IPS-18a (cell line): ENCODE measurements around the gene TMC2.

Experiments
- H3K27ac ChIP-seq: one replicate; pipeline ENCODE4 v1.5.1; 2013; ENCODE audit warnings: low read length
- H3K27me3 ChIP-seq: one replicate; pipeline ENCODE4 v1.6.1; 2013; ENCODE audit warnings: mild to moderate bottlenecking, low read length; ENCODE audit not compliant: control insufficient read depth, insufficient read depth
- H3K36me3 ChIP-seq: one replicate; pipeline ENCODE4 v1.6.1; 2013; ENCODE audit warnings: low read depth, low read length; ENCODE audit not compliant: control insufficient read depth
- H3K4me1 ChIP-seq: one replicate; pipeline ENCODE4 v1.6.1; 2013; ENCODE audit warnings: low read depth, low read length; ENCODE audit not compliant: control insufficient read depth
- H3K4me3 ChIP-seq: one replicate; pipeline ENCODE4 v1.5.1; 2013; ENCODE audit warnings: low read length
- H3K9ac ChIP-seq: one replicate; pipeline ENCODE4 v1.6.1; 2013; ENCODE audit warnings: mild to moderate bottlenecking, low read length, moderate library complexity
- H3K9me3 ChIP-seq: one replicate; pipeline ENCODE4 v1.6.1; 2013; ENCODE audit warnings: low read depth, low read length; ENCODE audit not compliant: control insufficient read depth

TMC2 gene

GRCh38 chr20:2688041-2688591, 151.7 kb downstream of the TMC2 start:
- Histone ChIP-seq H3K27ac (no peak overlapping the region), H3K4me3 (no peak overlapping the region), H3K9ac (no peak overlapping the region), H3K27me3 (peaks cover 72% of the 10 kb centered on the region), H3K9me3 (no peaks in the 10 kb centered on the region), H3K4me1 (no peaks in the 10 kb centered on the region), H3K36me3 (no peaks in the 10 kb centered on the region)

GRCh38 chr20:2690213-2690612, 153.8 kb downstream of the TMC2 start:
- Histone ChIP-seq H3K4me3 (no peak overlapping the region), H3K36me3 (no peaks in the 10 kb centered on the region), H3K27ac (no peak overlapping the region), H3K9ac (no peak overlapping the region), H3K4me1 (peaks cover 8% of the 10 kb centered on the region), H3K27me3 (peaks cover 89% of the 10 kb centered on the region), H3K9me3 (no peaks in the 10 kb centered on the region)

- H3K36me3 ChIP-seq: no peaks in the 10 kb centered on the region
- no peak overlapping the region for H3K4me3 ChIP-seq
- H3K27me3 ChIP-seq: peaks cover 89% of the 10 kb centered on the region
- H3K27ac ChIP-seq: no peak overlapping the region
- no peak overlapping the region for H3K9ac ChIP-seq
- no peaks in the 10 kb centered on the region for H3K9me3 ChIP-seq
- H3K4me1 ChIP-seq: peaks cover 9% of the 10 kb centered on the region
Measured at GRCh38 chr20:2690718-2691117, 154.3 kb downstream of the TMC2 start.

GRCh38 chr20:2691127-2691526, 154.8 kb downstream of the TMC2 start:
- Histone ChIP-seq H3K27ac (no peak overlapping the region), H3K36me3 (no peaks in the 10 kb centered on the region), H3K4me1 (peaks cover 9% of the 10 kb centered on the region), H3K9me3 (no peaks in the 10 kb centered on the region), H3K4me3 (no peak overlapping the region), H3K9ac (no peak overlapping the region), H3K27me3 (peaks cover 89% of the 10 kb centered on the region)
